TTC549 (cell line): Measurements from ENCODE around the gene HSPB6.
"Not testable (repeated sequence)": the region's sequence is repeated elsewhere in the genome, so short reads cannot be mapped to it uniquely, and the experiment has no call there.

ENCODE experiments used
- FAIRE-seq: peaks from 2 replicates; lab custom pipeline; 2012; peaks lifted over from hg19 to GRCh38; lab: Jason Lieb, UNC

Gene HSPB6, protein sequence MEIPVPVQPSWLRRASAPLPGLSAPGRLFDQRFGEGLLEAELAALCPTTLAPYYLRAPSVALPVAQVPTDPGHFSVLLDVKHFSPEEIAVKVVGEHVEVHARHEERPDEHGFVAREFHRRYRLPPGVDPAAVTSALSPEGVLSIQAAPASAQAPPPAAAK

DNA sequence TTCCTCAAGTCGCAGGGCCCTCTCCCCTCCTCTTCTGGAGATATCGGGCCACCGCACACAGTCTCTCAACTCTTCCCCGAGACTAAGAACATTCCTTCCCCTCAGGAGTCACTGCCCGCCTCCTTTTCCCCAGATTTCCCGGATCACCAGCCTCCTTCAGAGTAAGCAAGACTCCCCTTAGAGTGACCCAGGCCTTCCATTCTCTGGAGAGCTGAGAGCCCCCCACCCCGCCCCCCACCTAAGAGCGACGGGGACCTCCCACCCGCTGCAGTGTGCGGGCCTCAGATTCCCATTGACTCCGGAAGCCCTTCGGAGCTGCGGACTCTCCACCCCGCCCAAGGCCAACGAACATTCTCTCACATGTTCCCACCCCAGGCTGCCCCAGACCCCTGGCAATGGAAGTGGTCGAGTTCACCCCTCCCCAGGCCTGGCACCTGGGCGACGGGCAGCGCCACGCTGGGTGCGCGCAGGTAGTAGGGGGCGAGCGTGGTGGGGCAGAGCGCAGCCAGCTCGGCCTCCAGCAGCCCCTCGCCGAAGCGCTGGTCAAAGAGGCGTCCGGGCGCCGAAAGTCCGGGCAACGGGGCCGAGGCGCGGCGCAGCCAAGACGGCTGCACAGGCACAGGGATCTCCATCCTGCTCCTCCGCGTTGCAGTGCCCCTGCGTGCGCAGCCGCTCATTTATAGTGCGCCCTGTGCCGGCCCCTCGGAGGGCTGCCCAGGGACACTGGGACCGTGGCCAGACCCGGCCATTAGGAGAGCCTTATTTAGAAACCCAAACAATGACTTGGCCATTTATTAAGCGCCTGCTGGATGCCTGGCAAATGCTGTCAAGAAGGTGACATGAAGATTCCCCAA, at the start of gene HSPB6:
TSS of gene HSPB6 (minus strand) at position 653 of the 854 bp plus-strand sequence. CDS start at position 632, 21 bp downstream.
- FAIRE-seq, result no peak

DNA sequence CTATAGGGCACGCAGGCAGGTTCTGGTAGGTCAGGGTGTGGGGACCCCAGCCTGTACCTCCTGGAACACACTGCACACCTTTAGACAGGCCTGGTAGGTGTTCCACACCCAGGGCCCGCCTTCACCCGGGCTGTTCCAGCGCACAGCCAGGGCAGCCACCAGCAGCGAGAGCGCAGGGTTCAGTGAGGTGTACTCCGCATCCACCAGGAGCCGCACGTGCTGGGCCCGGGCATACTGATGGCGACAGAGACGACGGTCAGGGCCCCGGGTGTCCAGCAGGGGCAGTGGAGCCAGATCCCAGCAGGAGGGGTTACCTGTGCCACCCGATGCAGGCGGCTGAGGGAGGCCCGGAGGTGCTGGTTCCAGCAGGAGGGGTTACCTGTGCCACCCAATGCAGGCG, 49.8 kb upstream of the HSPB6 start:
- no peak for FAIRE-seq

DNA sequence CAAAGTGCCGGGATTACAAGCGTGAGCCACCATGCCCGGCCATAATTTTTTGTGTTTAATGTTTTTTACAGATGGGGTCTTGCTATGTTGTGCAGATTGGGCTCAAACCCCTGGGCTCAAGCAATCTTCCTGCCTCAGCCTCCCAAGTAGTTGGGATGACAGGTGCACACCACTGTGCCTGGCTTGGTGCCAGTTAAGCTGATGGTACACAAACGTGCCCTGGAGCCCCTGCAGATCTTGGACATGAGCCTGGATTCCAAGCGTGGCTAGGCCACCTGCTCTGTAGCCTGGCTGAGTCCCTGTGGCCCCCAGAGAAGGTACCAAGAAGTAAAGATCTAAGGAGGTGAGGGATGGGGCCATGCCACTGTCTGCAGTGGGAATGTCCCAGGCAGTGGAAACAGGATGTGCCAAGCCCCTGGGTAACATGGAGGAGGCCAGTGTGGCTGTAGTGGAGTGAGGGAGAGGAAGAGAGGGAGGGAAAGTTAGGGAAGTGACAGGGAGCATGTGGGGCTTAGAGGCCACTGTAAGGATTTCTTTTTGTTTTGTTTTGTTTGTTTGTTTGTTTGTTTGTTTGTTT, 48.8 kb upstream of the HSPB6 start:
- FAIRE-seq, result no peak

DNA sequence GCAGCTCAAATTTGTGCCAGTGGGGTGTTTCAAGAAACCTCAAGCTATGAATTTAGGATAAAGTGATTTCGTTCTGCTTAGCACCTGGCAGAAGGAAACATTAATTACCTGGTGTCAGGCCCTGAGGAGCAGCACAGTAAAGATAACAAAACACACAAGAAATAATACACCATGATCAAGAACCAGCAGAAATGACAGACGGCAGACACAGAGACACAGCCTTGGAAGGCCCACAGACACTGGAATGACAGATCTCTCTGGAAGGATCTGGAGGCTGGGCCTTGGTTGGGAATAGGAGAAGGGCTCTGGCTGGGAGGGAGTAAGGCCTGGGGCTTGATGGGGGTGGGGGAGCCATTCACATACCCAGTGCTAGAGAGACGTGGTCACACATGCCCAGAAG, 45.0 kb upstream of the HSPB6 start:
- no peak for FAIRE-seq

DNA sequence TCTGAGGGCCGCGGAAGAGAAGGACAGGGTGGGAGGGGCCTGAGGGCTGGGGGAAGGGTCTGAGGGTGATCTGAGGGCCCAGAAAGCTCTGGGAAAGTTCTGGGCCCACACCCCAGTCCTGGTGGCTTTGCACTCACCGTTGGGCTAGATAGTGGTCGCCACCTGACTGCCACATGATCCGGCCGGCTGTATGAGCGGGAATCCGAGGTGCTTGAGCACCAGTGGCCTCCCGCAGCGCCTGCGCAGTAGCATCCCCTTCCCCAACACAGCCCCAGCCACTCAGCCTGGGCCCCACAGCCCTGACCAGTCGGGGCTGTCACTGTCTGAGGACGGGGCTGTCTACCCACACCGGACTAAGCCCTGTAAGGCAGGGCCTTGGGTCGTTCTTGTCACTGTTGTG, 40.8 kb upstream of the HSPB6 start:
- FAIRE-seq, result no peak

DNA sequence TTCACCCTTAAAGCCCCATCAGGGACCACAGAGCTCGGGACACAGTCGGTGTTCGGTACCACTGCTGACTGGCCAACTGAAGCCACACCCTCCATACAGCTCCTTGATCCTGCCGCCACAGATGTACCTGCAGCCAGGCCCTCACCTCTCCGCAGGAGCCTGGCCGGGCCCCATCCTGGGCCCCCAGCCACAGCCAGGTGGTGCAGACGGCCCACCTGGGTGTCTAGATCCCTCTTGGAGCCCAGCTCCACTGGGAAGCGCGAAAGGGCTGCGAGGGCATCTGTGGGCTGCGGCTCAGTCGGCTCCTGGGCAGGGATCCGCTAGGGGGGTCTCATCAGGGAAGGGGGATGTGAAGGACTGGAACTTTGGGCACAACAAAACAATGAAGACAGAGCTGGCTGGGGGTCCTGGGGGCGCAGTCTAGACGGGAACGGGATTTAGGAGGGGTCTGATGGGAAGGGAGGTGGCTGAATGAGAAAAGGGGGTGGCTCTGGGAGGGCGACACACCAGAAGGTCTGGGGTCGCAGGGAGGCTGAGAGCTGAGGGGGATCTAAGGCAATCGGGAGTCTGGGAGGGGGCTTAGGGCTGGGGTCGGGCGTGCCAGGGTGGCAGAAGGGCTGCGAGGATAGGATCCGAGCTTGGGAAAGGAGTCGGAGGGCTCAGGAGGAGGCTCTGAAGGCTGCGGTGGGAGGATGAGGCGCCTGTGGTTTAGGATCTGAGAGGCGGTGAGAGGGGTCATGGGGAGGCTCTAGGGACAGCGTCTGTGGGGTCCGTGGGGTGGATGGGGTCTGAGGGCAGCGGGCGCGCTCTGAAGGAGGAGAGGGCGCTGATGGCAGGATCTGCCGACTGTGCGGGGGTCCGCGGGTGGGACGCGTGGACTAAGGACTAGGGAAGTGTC, 40.1 kb upstream of the HSPB6 start:
- no peak for FAIRE-seq

DNA sequence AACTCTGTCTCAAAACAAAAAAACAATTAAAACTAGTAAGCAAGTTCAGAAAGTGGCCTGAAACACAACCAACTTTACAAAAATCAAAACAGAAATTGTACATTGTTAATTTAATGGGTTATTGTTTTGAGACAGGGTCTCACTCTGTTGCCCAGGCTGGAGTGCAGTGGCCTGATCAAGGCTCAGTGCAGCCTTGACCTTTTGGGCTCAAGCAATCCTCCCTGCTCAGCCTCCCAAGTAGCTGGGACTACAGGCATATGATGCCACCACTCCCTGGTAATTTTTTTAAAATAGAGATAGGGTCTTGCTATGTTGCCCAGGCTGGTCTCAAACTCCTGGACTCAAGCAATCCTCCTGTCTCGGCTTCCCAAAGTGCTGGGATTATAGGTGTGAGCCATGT, 38.7 kb upstream of the HSPB6 start:
- FAIRE-seq, result not testable (repeated sequence)

DNA sequence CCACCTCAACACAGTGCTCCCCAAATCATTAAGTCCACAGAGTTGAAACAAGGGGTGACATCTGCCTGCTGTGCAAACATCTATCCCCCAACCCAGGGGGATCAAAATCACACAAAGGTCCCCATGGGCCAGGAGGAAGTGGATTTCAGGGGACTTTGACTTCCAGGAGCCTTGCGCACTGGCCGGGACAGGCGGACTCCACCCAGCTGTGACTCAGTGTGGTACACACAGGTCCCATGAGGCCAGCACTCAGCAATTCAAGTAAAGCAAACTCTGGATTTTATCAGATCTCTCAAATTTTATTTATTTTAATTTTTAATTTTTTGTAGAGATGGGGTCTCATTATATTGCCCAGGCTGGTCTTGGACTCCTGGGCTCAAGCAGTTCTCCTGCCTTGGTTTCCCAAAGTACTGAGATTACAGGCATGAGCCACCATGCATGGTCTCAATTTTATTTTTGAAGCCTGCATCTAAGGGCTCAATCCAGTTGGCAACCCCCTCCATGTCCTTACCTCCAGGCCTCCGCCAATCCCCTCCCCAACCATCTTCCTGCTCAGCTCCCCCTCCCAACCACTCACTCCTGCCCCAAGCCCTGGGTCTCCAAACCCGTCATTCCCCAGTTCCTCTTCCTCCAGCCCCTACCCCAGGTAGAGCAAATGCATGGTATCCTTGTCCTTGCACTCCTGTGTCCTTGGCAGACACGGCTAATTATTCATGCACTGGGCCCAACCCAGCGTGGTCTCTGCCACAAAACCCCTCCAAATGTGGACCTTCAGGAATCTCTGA, 36.7 kb upstream of the HSPB6 start:
- FAIRE-seq, result no peak

DNA sequence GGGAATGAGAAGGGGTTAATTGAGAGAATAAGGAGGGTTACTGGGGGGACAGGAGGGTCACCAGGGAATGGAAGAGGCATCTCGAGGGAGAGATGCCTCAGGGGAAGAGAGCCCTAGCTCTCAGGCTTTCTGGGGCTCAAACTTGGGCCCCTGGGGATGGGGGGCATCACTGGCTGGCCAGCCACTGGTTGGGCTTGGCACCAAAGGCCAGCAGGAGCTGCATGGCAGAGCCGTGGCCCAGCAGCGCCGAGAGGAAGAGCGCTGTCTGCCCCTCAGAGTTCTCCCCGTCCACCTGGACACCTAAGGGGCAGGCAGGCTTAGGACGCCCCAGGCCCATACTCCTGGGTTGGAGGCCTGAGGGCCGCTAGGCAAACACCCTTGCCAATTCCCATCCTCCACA, 36.1 kb upstream of the HSPB6 start:
- FAIRE-seq, result no peak

DNA sequence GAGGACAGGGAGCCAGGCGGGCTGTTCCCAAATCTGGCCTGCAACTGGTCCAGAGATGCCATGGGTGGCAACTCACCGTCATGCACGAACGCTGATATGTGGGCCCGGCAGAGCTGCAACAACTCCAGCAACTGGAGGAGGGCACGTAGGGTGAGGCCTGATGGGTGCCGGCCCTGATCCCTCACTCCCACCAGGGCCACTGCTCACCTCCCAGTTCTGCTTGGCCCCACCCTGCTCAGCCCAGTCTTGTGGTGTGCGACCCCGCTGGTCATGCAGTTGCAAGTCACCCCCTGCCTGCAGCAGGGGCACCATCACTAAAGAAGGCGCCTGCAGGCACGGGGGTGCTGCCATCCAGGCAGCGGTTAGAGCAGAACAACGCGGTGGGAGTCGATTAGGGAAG, 35.5 kb upstream of the HSPB6 start:
- FAIRE-seq, result no peak

DNA sequence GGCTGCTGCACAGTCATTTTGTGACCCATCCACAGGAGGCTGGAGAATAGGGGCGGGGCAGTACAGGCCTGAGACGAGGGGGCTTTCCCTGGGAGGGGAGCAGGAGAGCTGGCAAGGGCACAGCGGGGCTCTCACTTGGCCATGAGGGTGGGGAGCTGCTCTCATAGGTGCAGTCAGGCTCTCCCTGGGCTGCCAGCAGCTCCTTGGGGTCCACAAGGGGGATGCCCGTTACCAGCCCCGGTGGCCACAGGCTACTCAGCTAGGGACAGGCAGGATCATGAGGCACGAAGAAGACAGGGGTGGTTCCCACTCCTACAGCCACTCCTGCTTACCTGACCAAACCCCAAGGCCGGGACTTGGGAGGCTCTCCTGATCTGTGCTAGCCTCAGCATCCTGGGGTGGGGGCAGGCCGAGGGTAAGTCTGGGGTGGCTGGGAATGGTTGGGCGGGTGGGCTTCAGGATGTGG, 35.0 kb upstream of the HSPB6 start:
- FAIRE-seq, result no peak

DNA sequence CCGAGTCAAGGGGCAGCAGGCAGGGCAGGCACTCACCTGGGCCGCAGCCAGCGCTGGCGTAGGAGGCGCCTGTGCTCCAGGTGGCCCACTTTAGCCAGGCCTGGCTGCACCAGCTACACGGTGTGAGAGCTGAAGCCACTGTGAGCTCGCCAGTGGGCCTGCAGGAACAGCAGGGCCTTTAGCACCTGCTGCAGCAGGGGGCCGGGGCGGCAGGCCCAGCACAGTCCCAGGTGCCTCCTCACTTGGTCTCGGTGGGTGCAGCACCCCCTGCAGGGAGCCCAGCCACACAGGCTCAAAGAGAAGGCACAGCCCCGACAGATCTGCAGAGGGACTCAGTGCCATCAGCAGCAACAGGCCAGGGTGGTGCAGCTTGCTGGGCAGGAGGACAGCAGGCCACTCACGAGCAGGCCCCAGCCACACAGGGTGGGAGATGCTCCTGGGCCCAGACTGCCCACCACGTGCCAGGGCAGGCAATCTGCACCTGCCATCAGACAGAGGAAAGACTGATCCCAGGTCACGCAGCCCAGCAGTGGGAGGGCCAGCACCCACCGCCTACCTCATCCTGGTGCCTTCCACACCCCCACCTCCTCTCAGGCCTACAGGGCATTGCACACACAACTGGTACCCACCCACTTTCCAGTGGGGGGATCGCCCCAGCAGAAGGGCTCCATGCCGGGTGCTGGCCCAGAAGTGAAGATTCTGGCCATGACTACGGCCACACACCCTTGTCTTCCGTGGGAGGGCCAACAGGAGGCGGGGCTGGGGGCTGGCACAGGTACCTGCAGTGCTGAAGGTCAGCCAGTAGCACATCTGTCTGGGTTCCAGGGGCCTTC, 34.4 kb upstream of the HSPB6 start:
- FAIRE-seq, result no peak

DNA sequence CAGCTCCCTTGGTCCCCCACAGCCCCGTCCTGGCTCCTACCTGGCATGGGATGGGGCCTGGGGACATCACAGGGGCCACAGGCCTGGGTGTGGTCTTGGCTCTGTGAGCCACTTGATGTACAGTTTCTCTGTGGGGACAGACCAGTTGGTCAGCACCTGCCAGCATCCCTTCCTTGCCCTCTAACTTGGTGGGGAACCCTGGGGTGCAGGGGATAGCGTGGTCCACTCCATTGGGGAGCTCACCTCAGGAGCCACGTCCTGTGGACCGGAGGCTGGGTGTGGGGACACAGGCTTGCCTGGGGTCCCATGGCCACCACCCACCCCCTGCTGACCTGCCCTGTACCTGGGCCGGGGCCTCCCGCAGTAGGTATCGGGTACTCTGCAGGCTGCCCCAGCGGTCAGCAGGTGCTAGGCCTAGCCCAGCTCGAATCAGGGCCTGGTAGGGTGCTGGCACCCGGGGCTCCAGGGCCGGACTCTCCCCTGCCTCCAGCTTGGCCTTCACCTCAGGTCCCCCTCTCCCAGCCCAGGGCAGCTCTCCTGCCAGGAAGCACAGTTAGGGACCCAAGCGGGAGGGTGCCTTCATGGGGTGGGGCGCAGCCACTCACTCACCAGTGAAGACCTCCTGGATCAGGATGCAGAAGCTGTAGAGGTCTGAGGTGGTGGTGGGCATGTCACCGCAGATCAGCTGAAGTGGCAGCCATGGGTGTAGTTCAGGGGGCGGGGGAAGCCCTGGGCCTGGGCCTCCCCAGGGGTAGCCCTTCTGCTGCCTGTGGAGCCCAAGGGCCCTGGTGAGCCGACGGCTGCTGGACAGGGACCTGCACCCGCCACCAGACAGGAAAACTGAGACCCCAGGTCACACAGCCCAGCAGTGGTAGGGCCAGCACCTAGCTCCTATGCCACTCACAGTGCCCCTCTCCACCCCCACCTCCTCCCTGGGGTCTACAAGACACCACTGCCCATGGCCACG, 33.4 kb upstream of the HSPB6 start:
- FAIRE-seq, result no peak

DNA sequence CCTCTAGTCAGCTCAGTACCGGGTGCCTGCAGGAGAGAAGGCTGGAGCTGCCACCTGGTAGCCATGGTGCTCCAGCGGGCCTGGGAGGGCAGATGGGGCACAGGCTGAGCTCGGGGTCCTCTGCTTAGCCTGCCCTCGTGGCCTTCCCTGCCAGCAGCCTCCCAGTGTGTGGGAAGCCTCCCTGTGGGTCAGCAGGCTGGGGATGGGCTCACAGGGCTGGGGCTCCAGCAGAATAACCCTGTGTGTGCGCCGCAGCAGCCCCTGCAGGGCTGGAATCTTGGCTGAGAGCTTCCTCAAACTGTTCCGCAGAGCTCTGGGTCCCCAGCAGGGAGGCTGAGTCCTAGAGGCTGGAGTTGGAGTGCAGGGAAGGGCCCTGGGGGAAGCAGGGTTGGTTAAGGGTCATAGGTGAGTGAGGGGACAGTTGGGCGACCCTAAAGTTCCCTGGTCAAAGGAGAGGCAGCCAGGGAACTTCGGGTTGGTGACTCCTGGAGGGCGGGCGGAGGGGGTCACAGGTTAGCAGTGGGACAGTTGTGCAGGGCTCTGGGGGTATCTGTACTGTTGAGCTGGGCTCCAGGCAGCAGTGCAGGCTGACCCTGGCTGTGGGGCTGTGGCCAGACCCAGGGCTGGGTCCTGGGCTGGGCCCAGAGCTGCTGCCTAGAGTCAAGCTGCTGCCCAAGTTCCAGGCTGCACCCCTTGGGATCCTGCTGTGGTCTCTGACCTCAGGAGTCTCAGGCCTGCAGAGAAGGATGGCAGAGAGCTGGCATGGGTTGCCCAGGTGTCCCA, 32.6 kb upstream of the HSPB6 start:
- FAIRE-seq, result no peak

DNA sequence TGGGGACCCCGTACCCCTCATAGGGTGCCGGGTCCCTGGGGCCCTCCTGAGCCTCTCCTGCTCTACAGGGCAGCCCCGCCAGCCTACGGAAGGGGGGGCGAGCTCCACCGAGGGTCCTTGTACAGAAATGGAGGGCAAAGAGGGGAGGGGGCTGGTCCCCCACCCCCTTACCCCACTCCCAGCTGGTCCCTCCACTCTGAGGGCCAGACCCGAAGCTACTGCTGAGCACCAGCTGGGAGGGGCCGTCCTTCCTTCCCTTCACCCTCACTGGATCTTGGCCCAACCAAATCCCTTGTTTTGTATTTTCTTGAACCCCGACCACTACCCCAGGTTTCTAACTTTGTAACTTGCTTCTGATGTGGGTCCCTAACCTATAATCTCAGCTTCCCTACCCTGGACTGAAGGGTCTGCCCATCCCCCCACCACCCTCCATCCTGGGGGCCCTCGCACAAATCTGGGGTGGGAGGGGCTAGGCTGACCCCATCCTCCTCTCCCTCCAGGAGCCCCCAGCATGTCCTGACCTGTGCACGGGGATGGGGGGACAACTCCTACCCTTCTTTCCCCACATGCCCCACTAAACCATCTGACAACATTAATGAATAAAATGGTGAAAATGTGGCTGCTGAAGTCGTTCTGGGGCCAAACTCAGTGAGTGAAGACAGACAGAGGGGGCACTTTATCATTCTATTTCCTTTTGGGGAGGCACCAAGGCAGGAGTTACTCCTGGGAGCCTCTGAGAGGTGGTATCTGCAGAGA, 31.6 kb upstream of the HSPB6 start:
- FAIRE-seq, result no peak

DNA sequence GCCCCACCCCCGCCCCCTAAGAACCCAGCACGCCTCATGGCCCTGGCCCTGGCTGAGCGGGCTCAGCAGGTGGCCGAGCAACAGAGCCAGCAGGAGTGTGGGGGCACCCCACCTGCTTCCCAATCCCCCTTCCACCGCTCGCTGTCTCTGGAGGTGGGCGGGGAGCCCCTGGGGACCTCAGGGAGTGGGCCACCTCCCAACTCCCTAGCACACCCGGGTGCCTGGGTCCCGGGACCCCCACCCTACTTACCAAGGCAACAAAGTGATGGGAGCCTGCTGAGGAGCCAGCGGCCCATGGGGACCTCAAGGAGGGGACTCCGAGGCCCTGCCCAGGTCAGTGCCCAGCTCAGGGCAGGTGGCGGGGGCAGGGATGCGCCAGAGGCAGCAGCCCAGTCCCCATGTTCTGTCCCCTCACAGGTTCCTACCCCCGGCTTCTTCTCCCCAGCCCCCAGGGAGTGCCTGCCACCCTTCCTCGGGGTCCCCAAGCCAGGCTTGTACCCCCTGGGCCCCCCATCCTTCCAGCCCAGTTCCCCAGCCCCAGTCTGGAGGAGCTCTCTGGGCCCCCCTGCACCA, 30.5 kb upstream of the HSPB6 start:
- FAIRE-seq, result no peak

DNA sequence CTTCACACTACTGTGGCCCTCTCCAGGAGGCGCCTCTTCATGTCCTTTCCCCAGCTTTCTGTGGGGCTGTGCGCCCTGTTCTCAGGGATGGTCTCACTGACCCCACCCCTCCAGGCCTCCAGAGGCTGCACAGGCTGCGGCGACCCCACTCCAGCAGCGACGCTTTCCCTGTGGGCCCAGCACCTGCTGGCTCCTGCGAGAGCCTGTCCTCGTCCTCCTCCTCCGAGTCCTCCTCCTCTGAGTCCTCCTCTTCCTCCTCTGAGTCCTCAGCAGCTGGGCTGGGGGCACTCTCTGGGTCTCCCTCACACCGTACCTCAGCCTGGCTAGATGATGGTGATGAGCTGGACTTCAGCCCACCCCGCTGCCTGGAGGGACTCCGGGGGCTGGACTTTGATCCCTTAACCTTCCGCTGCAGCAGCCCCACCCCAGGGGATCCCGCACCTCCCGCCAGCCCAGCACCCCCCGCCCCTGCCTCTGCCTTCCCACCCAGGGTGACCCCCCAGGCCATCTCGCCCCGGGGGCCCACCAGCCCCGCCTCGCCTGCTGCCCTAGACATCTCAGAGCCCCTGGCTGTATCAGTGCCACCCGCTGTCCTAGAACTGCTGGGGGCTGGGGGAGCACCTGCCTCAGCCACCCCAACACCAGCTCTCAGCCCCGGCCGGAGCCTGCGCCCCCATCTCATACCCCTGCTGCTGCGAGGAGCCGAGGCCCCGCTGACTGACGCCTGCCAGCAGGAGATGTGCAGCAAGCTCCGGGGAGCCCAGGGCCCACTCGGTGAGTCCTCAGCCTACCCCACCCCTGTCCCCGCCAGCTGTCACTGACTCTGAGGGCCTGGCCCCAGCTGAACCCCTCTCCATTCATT, 29.7 kb upstream of the HSPB6 start:
- no peak for FAIRE-seq
